B cell (primary cell): ENCODE data around the gene NT5DC3.

Experiments used
- CTCF ChIP-seq: fragments of 200-600 bp; IDR thresholded peaks from one replicate; pipeline ENCODE4 v1.8.0; 2022; ENCODE audit warnings: antibody characterized with exemption, mild to moderate bottlenecking
- EZH2 ChIP-seq: IDR thresholded peaks from 2 replicates; pipeline ENCODE4 v1.6.1; 2012; ENCODE audit warnings: borderline replicate concordance, low read depth, mild to moderate bottlenecking, moderate library complexity, low read length; ENCODE audit not compliant: insufficient read depth, poor library complexity, severe bottlenecking

GRCh38 chr12:103865151-103865730, 24.2 kb upstream of the NT5DC3 start:
- TF ChIP-seq CTCF (no peak), EZH2 (no peak)
